SK-N-SH treated with all-trans-retinoic acid at 6 μM for 48 hours (cell line): ENCODE results near the gene AAMP.
A peak's percentile ranks its signal among the peaks of the same experiment; 100 is the strongest.

Source experiments
- ATAC-seq: fragments of 200-7000 bp; cut with Tn5 transposase; 3 replicates; pipeline ENCODE4 v1.9.1; 2020; ENCODE audit warnings: mild to moderate bottlenecking, moderate library complexity
- ARNTL ChIP-seq: fragments of 450-650 bp; formaldehyde crosslinking; IDR thresholded peaks from 2 replicates; pipeline ENCODE4 v1.5.0; 2020; ENCODE audit warnings: low read depth, mild to moderate bottlenecking, moderate library complexity, borderline replicate concordance
- GLIS3 ChIP-seq: fragments of 250-450 bp; sonication (Bioruptor Pico); IDR thresholded peaks from 2 replicates; pipeline ENCODE4 v1.5.0; 2020; ENCODE audit warnings: mild to moderate bottlenecking, moderate library complexity
- ISL1 ChIP-seq: fragments of 250-450 bp; sonication (Bioruptor Pico); IDR thresholded peaks from 2 replicates; pipeline ENCODE4 v2.1.2; 2022; ENCODE audit warnings: mild to moderate bottlenecking, moderate library complexity
- OSR1 ChIP-seq: fragments of 250-450 bp; sonication (Bioruptor Pico); IDR thresholded peaks from 2 replicates; pipeline ENCODE4 v1.8.0; 2022; ENCODE audit warnings: moderate library complexity, mild to moderate bottlenecking, inconsistent platforms
- RARB ChIP-seq: fragments of 250-450 bp; sonication (Bioruptor Pico); IDR thresholded peaks from 2 replicates; pipeline ENCODE4 v1.8.0; 2021; ENCODE audit warnings: mild to moderate bottlenecking, moderate library complexity
- SNAI2 ChIP-seq: fragments of 250-450 bp; sonication (Bioruptor Pico); IDR thresholded peaks from 2 replicates; pipeline ENCODE4 v1.5.0; 2020; ENCODE audit warnings: mild to moderate bottlenecking, moderate library complexity
- TCF4 ChIP-seq: fragments of 250-450 bp; sonication (Bioruptor Pico); IDR thresholded peaks from 2 replicates; pipeline ENCODE4 v1.8.0; 2021; ENCODE audit warnings: mild to moderate bottlenecking, moderate library complexity, borderline replicate concordance
- TOX ChIP-seq: fragments of 250-450 bp; sonication (Bioruptor Pico); IDR thresholded peaks from 2 replicates; pipeline ENCODE4 v1.8.0; 2021; ENCODE audit warnings: mild to moderate bottlenecking, moderate library complexity, borderline replicate concordance
- TSHZ2 ChIP-seq: fragments of 250-450 bp; sonication (Bioruptor Pico); IDR thresholded peaks from 2 replicates; pipeline ENCODE4 v1.5.0; 2020; ENCODE audit warnings: mild to moderate bottlenecking, moderate library complexity
- ZC3H10 ChIP-seq: fragments of 250-450 bp; sonication (Bioruptor Pico); IDR thresholded peaks from 2 replicates; pipeline ENCODE4 v1.5.1; 2021; ENCODE audit warnings: mild to moderate bottlenecking, moderate library complexity
- ZFP3 ChIP-seq: fragments of 250-450 bp; sonication (Bioruptor Pico); IDR thresholded peaks from 2 replicates; pipeline ENCODE4 v1.5.0; 2020; ENCODE audit warnings: mild to moderate bottlenecking, moderate library complexity
- ZFP30 ChIP-seq: fragments of 450-650 bp; formaldehyde crosslinking; IDR thresholded peaks from 2 replicates; pipeline ENCODE4 v1.5.0; 2022; ENCODE audit warnings: mild to moderate bottlenecking, moderate library complexity
- ZNF565 ChIP-seq: fragments of 450-650 bp; formaldehyde crosslinking; conservative IDR thresholded peaks from 2 replicates; pipeline ENCODE4 v1.5.0; 2020; ENCODE audit warnings: low read depth, mild to moderate bottlenecking, moderate library complexity
- TF ChIP-seq, protein P1 (sequence below): fragments of 250-450 bp; sonication (Bioruptor Pico); IDR thresholded peaks from 2 replicates; pipeline ENCODE4 v1.8.0; 2021; ENCODE audit warnings: low read depth, mild to moderate bottlenecking, moderate library complexity, borderline replicate concordance
- TF ChIP-seq, protein P2 (sequence below): fragments of 250-450 bp; sonication (Bioruptor Pico); IDR thresholded peaks from 2 replicates; pipeline ENCODE4 v1.5.1; 2021; ENCODE audit warnings: mild to moderate bottlenecking, moderate library complexity
- TF ChIP-seq, protein P3 (sequence below): fragments of 250-450 bp; sonication (Bioruptor Pico); IDR thresholded peaks from 2 replicates; pipeline ENCODE4 v1.8.0; 2020; ENCODE audit warnings: mild to moderate bottlenecking, moderate library complexity, borderline replicate concordance
- TF ChIP-seq, protein P4 (sequence below): fragments of 250-450 bp; sonication (Bioruptor Pico); IDR thresholded peaks from 2 replicates; pipeline ENCODE4 v1.5.1; 2020; ENCODE audit warnings: low read depth, mild to moderate bottlenecking, moderate library complexity

The AAMP gene

DNA sequence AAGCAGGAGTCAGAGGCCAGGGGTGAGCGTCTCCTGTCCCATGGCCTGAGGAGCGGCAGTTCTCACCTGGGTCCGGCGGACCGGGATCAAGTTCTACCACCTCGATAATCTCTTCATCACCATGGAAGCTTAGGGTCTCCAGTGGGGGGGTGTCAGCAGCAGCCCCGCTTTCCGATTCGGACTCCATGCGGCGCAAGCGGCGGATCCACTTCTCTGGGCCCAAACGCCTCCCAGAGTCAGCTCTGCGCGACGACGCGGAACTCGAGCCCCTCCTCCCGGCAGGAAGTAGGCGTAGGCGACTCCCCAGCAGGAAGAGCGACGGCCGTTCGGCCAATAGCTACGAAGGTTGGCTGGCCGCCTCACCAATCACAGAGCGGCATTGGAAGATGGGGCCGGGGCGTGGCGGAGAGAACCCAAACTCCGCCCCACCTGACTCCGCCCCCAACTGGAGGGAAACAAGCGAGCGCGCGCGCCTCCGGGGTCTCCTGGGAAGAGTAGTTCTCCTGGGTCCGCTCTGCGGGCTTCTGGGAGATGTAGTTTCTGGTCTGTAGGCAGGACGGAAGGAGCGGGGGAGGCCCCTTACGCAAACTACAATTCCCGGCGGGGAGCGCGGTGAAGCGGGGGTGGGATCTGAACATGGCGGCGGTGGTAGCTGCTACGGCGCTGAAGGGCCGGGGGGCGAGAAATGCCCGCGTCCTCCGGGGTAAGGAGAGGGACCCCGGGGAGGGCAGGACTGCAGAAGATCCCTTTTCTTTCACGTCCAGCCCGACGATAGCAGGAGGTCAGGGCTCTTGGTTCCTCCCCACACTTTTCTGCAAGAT lies at the start of gene AAMP, which contains the start of gene PNKD:
Gene AAMP, minus strand, starts transcription at position 238 of the 821 bp plus-strand sequence. Its CDS starts 51 bp downstream, at position 187.
Gene PNKD, plus strand, starts transcription at position 620 of the 821 bp plus-strand sequence. Its CDS starts 17 bp downstream, at position 637.
- ATAC-seq = peak; percentile 95
- TF ChIP-seq OSR1 (CRISPR knock-in tag) (no peak), TSHZ2 (CRISPR knock-in tag) (0 out of 2 replicates have a peak, but pooled peaks have one; percentile 51)

GRCh38 chr2:218318241-218318640 lies 48.3 kb upstream of the AAMP start:
- TF ChIP-seq GLIS3 (no peak), ZFP3 (CRISPR knock-in tag) (no peak), ISL1 (CRISPR knock-in tag) (no peak), TOX (CRISPR knock-in tag) (no peak), ZNF565 (no peak), TCF4 (CRISPR knock-in tag) (no peak), OSR1 (CRISPR knock-in tag) (no peak), ZFP30 (no peak), RARB (CRISPR knock-in tag) (no peak)
- TF ChIP-seq, protein P1, sequence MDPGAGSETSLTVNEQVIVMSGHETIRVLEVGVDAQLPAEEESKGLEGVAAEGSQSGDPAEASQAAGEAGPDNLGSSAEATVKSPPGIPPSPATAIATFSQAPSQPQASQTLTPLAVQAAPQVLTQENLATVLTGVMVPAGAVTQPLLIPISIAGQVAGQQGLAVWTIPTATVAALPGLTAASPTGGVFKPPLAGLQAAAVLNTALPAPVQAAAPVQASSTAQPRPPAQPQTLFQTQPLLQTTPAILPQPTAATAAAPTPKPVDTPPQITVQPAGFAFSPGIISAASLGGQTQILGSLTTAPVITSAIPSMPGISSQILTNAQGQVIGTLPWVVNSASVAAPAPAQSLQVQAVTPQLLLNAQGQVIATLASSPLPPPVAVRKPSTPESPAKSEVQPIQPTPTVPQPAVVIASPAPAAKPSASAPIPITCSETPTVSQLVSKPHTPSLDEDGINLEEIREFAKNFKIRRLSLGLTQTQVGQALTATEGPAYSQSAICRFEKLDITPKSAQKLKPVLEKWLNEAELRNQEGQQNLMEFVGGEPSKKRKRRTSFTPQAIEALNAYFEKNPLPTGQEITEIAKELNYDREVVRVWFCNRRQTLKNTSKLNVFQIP = no peak
- TF ChIP-seq, protein P2, sequence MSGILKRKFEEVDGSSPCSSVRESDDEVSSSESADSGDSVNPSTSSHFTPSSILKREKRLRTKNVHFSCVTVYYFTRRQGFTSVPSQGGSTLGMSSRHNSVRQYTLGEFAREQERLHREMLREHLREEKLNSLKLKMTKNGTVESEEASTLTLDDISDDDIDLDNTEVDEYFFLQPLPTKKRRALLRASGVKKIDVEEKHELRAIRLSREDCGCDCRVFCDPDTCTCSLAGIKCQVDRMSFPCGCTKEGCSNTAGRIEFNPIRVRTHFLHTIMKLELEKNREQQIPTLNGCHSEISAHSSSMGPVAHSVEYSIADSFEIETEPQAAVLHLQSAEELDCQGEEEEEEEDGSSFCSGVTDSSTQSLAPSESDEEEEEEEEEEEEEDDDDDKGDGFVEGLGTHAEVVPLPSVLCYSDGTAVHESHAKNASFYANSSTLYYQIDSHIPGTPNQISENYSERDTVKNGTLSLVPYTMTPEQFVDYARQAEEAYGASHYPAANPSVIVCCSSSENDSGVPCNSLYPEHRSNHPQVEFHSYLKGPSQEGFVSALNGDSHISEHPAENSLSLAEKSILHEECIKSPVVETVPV (CRISPR knock-in tag) = no peak
- TF ChIP-seq, protein P3, sequence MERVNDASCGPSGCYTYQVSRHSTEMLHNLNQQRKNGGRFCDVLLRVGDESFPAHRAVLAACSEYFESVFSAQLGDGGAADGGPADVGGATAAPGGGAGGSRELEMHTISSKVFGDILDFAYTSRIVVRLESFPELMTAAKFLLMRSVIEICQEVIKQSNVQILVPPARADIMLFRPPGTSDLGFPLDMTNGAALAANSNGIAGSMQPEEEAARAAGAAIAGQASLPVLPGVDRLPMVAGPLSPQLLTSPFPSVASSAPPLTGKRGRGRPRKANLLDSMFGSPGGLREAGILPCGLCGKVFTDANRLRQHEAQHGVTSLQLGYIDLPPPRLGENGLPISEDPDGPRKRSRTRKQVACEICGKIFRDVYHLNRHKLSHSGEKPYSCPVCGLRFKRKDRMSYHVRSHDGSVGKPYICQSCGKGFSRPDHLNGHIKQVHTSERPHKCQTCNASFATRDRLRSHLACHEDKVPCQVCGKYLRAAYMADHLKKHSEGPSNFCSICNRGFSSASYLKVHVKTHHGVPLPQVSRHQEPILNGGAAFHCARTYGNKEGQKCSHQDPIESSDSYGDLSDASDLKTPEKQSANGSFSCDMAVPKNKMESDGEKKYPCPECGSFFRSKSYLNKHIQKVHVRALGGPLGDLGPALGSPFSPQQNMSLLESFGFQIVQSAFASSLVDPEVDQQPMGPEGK (CRISPR knock-in tag) = no peak
- no peak for ATAC-seq

GRCh38 chr2:218317835-218318234 lies 47.9 kb upstream of the AAMP start:
- TF ChIP-seq ZC3H10 (no peak), ARNTL (CRISPR knock-in tag) (no peak)
- TF ChIP-seq, protein P4, sequence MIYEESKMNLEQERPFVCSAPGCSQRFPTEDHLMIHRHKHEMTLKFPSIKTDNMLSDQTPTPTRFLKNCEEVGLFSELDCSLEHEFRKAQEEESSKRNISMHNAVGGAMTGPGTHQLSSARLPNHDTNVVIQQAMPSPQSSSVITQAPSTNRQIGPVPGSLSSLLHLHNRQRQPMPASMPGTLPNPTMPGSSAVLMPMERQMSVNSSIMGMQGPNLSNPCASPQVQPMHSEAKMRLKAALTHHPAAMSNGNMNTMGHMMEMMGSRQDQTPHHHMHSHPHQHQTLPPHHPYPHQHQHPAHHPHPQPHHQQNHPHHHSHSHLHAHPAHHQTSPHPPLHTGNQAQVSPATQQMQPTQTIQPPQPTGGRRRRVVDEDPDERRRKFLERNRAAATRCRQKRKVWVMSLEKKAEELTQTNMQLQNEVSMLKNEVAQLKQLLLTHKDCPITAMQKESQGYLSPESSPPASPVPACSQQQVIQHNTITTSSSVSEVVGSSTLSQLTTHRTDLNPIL (CRISPR knock-in tag) = no peak
- no peak for ATAC-seq

DNA sequence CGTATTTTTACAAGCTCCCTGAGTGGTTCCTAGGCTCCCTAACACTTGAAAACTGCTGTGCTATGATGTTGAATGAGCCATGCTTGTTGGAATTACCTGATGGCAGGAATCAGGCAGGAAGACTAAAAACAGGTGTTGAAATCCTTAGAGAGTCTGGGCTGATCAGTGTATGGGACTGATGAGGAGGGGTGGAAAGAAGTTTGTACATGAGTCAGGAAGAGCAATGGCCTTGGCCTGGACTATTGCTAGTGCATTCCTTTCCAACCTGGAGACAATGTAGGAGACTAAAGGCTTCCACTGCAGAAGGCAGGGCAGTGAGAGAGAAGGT lies 47.3 kb upstream of the AAMP start:
- ATAC-seq = no peak
- TF ChIP-seq, protein P1 = no peak
- no peak for TF ChIP-seq SNAI2 (CRISPR knock-in tag)
- TF ChIP-seq GLIS3 = no peak
- no peak for TF ChIP-seq ZNF565
- no peak for TF ChIP-seq ZC3H10
